K562 (cell line): ENCODE measurements around the gene TMPRSS6.

Experiments used
- SP2 ChIP-seq: IDR thresholded peaks from 2 replicates; pipeline ENCODE4 v1.6.1; 2011; ENCODE audit warnings: mild to moderate bottlenecking, low read depth, low read length, moderate library complexity; ENCODE audit not compliant: poor library complexity, severe bottlenecking; ENCODE audit errors: extremely low read depth
- TF ChIP-seq, protein P1 (sequence below), 2 experiments: fragments of 200-800 bp in 1 of 2; sonication (Bioruptor generic) in 1 of 2; sonication (generic) in 1 of 2; formaldehyde crosslinking in 1 of 2; IDR thresholded peaks in 1 of 2; conservative IDR thresholded peaks in 1 of 2; 2 replicates each; pipeline versions ENCODE4 v1.5.0 to v1.6.1; 2016 to 2020; ENCODE audit warnings: missing compliant biosample characterization in 1 of 2, missing genetic modification characterization in 1 of 2, missing genetic modification reagents in 1 of 2
- TF ChIP-seq, protein P2 (sequence below): sonication (generic); formaldehyde crosslinking; IDR thresholded peaks from 2 replicates; pipeline ENCODE4 v1.8.1; 2022; ENCODE audit warnings: missing genetic modification reagents

DNA sequence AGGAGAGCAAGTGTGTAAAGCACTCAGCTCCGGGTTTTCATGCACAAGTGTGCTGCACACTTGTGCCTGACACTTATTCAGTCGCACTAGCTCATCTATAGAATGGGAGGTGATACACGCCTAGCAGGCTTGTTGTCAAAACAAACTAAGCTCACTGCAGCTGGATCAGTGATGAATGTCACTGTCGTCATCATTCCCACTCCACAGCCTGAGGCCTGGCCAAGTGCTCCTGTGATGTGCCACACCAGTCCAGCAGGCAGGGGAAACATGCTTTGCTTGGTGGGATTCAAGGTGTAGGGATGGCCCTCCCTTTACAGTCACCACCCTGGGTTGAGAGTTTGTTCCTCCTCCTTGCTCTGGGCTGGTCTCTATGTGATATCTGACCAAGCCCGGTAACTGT lies 83.2 kb downstream of the TMPRSS6 start:
- no peak for TF ChIP-seq SP2
- TF ChIP-seq, protein P1, sequence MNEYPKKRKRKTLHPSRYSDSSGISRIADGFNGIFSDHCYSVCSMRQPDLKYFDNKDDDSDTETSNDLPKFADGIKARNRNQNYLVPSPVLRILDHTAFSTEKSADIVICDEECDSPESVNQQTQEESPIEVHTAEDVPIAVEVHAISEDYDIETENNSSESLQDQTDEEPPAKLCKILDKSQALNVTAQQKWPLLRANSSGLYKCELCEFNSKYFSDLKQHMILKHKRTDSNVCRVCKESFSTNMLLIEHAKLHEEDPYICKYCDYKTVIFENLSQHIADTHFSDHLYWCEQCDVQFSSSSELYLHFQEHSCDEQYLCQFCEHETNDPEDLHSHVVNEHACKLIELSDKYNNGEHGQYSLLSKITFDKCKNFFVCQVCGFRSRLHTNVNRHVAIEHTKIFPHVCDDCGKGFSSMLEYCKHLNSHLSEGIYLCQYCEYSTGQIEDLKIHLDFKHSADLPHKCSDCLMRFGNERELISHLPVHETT (CRISPR knock-in tag; conservative IDR thresholded peaks at IDR 0.05 in 1 of 2, IDR thresholded peaks at IDR 0.05 in 1 of 2) = no peak
- TF ChIP-seq, protein P2, sequence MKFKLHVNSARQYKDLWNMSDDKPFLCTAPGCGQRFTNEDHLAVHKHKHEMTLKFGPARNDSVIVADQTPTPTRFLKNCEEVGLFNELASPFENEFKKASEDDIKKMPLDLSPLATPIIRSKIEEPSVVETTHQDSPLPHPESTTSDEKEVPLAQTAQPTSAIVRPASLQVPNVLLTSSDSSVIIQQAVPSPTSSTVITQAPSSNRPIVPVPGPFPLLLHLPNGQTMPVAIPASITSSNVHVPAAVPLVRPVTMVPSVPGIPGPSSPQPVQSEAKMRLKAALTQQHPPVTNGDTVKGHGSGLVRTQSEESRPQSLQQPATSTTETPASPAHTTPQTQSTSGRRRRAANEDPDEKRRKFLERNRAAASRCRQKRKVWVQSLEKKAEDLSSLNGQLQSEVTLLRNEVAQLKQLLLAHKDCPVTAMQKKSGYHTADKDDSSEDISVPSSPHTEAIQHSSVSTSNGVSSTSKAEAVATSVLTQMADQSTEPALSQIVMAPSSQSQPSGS (CRISPR knock-in tag) = no peak
